ENCODE measurements around the gene ELMO3.

The ELMO3 gene

DNA sequence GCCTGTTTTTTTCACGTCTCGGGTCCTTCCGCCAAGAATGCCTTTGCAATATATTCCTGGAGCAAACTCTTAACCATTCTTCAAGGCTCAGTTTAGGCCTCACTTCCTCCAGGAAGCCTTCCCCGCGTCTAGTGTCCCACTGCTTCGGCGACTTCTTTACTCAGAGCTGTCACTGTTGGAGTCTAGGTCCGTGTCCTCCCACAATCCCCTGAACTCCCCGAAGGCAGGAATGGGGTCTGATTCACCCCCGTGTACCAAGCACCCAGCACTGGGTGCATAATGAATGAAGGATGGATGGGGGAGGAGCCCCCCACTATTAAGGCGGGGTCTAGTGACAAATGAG lies 15.7 kb upstream of the ELMO3 start:
- no peak for DNase-seq

DNA sequence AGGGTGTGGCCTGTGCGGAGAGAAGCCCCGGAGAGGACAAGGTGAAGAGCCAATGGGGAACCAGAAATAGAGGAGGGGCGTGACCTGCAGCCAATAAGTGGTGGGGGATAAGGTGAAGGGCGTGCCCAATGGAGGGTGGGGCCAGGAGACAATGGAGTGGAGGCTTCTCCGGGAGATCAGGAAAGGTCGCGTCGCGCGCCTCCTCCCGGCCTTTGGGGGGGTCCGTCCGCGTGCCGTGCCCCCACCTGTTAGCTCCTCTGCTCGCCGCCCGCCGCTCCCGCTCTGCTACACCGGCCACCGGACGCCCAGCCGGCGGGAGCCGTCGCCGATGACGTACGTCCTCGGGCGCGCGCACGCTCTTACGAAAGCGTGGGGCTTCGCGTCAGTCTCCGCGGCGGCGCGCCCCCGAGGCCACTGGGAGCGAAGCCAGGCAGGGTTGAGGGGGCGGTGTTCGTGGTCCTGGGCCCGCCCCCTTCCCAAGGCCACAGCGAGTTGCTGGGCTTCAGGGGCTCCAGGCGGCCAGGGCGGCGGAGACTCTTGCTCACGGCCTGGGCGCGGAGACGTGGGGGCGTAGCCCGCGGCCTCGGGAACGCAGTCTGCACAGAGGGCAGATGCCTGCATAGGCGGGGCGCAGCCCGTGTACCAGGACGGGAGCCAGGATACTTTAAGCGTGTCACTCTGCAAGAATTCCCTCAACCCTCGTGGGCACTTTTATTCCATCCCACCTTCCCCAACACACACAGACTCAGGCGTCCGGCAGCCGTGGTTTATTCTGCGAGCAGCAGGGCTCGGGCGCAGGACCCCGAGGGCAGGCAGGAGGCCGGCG lies 15.1 kb upstream of the ELMO3 start, which contains the start of gene MATCAP1:
Gene MATCAP1 (minus strand): TSS at position 337 of the 826 bp plus-strand sequence. CDS start 3,353 bp downstream, outside the sequence.
- DNase-seq, result peak; percentile 95

DNA sequence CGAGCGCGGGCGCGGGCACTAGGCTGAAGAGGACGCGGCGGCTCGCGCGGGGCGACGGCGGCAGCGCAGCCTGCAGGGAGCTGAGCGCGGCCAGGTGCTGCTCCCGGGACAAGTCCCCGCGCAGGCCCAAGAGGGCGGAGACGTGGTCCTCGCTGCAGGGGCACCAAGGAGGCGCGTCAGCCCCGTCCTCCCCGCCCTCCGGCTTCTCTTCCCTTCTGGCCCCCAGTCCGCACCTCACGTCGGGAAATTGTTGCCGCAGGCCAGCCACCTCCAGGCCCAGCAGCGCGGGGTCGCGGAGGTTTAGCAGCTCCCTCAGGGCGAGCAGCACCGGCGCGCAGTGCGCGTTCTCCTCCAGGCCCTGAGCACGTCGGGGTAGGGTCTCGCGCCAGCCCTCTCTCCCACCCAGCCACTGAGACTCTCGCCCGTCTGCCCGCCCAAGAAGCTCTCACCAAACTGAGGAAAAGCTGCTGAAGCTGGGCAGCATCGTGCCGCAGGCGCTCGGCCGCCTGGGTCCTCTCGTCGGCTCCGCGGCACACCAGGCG lies 14.4 kb upstream of the ELMO3 start:
- no peak for DNase-seq

DNA sequence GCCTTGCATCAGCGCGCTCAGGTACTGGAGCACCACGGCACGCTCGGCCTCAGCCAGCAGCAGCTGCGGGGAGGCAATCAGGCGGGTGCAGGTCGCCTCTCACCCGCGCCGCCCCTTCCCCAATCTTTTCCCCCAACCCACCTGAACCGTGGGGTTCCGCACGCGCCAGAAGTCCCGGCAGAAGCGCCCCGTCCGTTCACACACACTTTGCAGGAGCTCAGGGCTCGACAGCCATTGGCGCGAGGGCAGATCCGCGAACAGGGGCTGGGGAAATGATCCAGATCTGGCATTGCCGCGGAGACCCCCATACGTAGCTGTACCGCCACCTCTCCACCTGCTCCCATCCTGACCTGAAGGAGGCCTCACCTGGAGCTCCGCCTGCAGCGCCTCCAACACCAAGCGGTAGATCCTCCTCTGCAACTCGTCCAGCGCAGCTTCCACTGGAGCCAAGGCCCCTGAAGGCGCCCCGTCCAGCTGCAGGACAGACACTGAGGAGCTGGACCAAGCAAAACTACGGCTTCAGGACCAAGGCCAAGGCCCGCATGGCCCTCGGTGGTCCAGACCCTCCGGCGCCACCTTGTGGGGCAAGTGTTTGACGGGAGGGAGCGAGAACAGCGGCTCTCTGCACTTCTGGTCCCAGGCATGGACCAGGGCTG lies 13.8 kb upstream of the ELMO3 start:
- peak; percentile 81 for DNase-seq

DNA sequence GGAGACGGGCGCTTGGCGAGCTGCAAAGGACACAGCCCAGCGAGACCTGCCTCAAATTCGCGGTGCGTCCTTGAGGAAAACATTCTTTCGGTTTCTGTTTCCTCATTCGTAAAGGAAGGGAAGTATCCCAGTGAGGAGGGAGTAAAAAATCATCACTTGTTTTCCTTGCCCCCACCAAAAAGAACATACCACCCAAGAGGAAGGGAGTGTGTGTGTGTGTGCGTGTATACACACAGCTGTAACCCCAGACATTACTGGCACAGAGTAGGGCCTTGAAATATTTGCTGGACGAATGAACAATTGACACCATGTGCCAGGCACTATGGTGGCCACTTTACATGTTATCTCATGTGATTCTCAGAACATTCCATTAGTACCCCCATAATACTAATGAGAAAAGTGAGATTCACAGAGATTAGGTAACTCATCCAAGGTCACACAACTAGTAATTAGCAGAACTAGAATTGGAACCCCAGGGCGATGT lies 13.2 kb upstream of the ELMO3 start:
- DNase-seq, result no peak

DNA sequence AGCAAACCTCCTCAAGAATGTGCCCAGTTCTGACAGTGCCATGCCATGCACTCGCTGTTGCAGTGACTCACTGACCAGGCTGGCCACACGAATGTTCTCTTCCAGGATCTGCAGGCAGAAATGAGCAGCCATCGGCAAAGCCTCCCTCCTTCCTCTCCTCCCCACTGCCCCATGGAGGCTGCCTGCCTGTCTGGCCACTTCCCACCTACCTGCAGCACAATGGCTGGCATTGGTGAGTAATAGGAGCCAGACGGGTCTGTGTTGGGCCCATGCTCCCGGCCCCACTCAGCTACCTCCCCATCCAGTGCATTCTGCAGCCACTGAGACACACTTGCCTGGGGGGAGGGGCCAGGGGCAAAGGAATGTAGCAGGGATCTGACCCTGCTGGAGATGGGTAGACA lies 12.4 kb upstream of the ELMO3 start:
- no peak for DNase-seq

DNA sequence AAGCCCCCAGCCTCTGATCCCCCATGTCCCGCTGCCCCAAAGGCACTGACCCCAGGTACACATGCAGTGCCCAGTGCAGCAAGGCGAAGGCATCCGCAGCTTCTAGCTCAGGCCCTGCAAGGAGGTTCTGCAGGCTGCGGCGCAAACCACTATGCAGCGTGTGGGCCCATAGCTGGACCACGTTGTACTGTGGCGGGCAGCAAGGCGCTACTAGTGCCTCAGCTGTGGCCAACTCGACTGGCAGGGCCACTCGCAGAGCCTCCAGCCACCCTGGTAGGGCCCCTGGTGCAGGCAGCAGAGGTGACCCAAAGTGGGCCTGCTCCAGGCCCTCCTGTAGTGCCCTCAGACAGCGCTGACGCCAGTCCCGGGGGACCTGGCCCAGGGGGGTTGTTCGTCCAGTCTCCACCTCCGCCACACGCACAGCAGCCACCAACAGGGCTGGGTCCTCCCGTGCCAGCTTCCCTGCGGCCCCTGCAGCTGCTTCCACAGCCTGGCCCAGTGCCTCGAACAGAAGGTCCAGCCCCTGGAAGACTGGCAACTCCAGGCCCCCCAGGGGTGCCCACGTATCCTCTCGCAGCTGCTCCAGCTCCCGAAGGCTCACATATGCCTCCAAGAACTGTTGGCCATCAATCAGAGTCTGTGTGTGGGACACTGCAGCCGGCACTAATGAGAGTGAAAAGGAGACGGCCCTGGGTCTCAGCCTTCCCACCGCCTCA lies 11.6 kb upstream of the ELMO3 start:
- DNase-seq, result no peak

DNA sequence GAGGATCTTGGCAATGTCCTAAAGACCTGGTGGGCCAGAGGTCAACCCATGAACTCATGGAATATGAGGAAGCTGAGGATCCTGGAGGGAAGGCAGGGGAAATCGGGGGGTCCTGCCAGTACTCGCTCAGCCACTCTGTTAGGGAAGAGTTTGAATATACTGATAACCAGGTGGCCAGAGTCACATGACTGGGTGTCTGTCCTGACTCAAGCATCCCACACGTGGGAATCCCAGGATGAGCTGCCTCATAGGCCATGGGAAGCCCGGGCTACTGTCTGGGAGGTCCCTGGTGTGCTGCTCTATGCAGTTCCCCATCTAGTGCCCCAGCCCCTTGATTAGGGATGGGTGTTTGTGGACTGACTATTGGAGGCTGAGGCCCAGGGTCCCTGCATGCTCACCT lies 10.6 kb upstream of the ELMO3 start:
- no peak for DNase-seq

DNA sequence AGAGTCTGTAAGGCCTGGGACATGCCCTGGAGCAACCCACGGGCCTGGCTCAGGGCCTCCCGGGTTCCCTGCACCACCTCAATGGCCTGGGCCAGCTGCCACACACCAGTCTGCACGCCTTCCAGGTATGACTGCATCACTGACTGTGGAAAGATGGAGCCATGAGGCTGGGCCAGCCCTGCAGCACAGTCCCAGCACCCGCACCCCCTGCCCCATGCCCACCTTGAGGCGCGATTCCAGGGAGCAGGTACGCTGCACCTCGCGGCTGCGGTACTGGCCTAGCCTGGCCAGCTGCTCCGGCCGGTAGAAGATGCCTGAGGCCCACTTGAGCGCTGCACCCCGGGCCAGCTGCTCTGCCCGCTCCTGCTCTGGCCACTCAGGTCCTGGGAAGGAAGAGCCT lies 10.1 kb upstream of the ELMO3 start:
- no peak for DNase-seq

DNA sequence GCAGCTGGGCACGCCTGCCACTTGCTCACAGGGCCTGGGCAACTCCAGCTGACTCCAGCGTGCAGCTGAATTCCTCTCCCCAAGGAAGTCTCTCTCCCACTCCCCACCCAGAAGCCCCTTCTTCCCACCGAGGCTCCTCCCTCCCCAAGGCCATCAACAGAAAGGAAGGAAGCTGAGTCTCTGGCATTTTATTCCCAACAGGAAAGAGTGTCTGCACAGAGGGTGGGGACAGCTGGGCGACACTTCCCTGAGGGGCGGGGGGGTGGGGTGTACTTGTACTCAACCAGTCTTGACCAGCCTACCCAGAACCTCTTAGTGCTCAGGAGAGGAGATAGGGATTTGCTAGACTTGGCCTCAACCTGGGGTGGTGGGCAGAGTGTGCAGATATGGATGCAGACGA lies 8.9 kb upstream of the ELMO3 start, which contains the start of gene EXOC3L1:
Gene EXOC3L1 (minus strand): TSS at position 96 of the 400 bp plus-strand sequence. CDS start 460 bp downstream, outside the sequence.
- DNase-seq, result no peak

DNA sequence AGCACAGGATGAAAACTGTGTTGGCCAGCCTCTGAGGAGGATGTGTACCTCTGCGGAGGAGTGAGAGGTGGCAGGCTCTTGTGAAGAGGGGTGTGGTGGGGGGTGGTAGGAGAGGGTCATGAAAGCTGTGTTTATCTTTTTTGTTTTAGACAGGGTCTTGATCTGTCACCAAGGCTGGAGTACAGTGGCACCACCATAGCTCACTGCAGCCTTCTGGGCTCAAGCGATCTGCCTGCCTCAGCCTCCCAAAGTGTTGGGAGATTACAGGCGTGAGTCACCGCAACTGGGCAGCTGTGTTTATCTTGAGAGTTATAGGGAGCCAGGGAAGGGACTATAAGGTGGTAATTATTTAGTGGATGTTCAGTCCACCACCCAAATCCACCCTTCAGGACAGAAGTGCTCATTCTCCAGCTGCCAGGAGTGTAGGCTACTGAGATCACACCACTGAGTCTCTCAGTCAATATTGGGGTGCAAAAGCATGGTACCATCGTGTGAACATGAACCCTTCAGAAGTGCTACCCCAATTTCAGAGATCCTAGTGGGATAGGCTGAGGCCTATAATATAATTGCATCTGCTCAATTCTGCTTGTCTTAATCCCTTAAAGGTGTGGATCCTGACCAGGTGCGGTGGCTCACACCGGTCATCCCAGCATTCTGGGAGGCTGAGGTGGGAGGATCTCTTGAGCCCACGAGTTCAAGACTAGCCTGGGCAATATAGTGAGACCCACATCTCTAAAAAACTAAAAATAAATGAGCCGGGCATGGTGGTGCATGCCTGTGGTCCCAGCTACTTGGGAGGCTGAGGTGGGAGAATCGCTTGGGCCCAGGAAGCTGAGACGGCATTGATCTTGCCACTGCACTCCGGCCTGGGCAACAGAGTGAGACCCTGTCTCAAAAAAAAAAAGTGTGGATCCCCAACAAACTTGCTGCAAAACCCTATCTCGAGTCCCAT lies 8.2 kb upstream of the ELMO3 start:
- no peak for DNase-seq

DNA sequence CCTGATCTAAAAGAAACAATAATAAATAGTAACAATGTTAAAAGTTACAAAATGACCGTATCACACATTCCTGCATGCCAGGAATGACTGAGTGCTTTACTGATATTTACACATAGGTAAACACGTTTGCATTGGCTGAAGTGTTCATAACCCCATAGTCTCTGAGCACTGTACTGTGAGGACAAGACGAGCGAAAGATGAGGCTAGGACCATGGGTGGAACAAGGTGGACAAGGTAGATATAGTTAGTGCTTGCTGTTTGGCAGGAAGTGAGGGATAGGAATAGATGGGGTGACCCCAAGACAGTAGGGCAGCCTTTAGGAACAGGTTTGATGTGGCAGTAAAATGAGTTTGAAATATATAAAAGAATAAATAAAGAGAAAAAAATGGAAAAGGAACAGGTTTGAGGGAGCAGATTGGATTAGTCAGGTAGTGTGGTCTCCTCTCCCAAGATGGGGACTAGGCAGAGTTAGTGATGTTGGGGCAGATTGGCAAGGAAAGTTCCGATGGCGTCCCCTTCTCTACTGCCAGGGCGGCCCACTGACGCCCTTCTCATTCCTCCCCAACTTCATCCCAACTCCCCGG lies 7.4 kb upstream of the ELMO3 start:
- no peak for DNase-seq

DNA sequence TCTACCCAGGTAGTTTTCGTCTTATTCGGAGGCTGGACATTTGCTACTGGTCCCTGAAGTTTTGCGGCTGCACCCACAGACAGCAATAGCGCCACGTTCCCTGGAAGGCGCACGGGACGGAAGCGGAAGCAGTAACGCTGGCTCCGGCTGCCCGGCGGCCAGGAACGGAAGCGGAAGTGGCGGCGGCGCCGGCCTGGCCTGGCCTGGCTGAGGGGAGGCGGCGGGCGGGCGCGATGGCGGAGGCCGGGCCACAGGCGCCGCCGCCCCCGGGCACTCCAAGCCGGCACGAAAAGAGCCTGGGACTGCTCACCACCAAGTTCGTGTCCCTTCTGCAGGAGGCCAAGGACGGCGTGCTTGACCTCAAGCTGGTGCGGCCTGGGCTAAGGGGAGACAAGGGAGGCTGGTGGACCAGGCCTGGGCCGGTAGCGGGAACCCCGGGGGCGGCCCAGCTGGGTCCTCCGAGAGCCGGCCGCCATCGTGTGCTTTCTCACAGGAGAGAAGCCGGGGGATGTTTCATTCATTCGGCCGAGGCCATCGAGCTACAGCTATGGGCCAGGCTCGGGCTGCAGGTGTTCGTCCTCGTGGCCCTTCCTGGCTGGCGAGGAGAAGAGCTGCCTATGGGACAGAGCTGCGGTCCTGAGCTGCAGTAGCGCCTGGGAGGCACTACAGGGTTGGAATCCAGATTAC lies 6.8 kb upstream of the ELMO3 start, which contains the start of gene E2F4:
Gene E2F4 (plus strand): TSS at position 161 of the 687 bp plus-strand sequence. CDS start 73 bp downstream, at position 234.
- peak; percentile 91 for DNase-seq

DNA sequence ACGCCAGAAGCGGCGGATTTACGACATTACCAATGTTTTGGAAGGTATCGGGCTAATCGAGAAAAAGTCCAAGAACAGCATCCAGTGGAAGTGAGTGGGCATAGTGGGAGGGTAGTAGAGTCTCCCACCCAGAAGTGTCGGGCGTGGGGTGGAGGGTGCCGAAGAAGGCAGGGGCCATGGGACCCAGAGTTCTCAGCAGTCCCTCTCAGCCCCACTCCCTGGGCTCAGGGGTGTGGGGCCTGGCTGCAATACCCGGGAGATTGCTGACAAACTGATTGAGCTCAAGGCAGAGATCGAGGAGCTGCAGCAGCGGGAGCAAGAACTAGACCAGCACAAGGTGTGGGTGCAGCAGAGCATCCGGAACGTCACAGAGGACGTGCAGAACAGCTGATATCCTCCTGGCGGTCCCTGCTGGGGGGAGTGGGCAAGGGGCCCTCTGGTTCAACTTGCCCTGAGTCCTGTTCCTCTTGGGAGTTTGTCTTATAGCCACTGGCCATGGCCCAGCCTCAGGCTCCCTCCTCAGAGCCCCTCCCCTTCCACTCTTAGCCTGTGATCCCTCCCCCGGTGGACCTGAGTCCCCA lies 6.1 kb upstream of the ELMO3 start:
- DNase-seq, result no peak

DNA sequence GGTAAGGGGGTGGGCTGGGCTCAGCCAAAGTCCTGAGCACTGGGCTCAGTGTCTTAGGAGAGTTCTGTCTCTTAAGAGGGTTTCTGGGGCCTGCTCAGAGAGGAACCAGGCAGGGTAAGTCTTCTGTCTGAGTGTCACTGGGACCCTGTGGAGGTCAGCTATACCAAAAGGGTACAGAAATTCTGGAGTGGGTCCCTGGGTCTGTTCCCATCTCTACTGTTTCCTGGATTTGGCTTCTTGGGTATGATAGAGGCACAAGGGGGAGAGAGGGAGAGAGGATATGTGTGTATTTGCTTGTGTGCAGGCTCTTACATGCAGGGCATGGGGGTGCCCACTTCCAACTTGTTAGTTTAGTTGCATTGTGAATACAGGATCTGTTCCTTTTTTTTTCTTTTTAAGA lies 5.4 kb upstream of the ELMO3 start:
- DNase-seq, result no peak

DNA sequence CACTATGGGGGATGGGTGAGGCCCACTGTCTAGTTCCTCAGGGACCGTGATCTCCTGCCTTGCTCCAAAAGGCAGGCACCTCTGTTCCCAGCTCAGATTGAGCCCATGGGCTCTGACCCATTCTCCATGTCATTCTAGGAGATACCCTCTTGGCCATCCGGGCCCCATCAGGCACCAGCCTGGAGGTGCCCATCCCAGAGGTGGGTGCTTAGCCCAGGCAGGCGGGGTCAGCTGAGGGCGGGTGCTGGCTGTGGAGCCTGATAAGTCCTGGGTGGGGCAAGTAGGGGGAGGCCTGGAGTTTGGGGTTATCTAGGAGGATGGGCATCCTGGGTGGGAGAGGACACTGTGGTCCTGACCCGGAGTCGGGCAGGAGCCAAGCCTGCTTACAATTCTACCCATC lies 4.7 kb upstream of the ELMO3 start:
- DNase-seq, result no peak

DNA sequence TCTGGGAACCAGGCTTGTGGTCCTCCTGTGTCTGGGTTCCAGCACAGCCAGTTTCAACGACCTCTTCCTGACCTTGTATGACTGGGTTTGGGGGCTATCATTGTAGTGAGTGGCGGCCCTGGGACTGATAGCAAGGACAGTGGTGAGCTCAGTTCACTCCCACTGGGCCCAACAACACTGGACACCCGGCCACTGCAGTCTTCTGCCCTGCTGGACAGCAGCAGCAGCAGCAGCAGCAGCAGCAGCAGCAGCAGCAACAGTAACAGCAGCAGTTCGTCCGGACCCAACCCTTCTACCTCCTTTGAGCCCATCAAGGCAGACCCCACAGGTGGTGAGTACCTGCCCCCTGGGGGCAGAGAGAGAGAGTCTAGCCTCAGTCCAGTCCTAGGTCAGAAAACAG lies 3.3 kb upstream of the ELMO3 start:
- no peak for DNase-seq

DNA sequence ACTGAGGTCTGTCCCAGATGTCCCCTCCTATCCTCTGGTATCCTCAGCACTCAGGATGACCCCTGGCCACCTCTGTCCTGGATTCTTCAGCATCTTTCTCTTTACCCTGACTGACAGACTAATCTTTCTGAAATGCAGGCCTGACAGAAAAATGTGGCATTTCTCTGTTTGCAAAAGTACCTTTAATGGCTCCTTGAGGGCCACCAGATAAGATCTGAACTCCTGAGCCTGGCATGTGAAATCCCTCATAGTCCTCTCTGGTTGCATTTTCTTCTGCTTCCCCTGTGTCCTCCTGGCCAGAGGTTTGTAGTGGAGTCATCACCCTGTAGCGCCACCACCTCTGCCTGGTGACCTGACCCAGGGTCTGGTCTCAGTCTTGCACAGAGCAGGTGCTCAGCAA lies 2.0 kb upstream of the ELMO3 start:
- no peak for DNase-seq

DNA sequence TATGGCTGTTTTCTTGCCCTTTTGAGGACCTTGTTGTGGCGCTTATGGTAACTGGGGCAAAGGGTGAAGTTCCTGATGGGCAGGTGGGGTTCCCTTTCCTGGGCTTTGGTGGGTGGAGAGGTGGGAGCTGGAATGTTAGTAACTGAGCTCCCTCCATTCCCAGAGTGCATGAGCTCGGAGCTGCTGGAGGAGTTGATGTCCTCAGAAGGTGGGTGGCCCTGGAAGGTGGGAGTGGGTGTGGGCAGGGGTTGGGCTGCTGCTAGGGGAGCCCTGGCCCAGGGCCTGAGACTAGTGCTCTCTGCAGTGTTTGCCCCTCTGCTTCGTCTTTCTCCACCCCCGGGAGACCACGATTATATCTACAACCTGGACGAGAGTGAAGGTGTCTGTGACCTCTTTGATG lies 1.2 kb upstream of the ELMO3 start:
- no peak for DNase-seq

DNA sequence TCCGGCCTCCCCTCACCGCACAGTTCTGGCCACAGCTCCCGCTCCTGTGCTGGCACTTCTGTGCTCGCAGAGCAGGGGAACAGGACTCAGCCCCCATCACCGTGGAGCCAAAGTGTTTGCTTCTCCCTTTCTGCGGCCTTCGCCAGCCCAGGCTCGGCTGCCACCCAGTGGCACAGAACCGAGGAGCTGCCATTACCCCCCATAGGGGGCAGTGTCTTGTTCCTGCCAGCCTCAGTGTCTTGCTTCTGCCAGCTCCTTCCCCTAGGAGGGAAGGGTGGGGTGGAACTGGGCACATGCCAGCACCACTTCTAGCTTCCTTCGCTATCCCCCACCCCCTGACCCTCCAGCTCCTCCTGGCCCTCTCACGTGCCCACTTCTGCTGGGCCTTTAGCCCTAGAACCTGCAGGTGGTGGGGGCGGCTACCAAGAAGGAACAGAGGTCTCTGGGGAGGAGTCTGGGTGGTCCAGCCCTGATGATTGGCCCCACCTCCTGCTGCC lies 645 bp upstream of the ELMO3 start:
- DNase-seq, result no peak
